Osteoblast (primary cell): ENCODE data around the gene SPAG6. TPM values are rescaled to one million over a fixed set of nuclear protein-coding genes. Genes with fewer than 3 reads are reported as not detected.

Source experiments
- DNase-seq: peaks from one replicate; pipeline ENCODE4 v3.0.0; 2011; ENCODE audit warnings: low spot score, mixed read lengths; ENCODE audit not compliant: insufficient read length; ENCODE audit errors: missing footprints
- H2AFZ ChIP-seq: 2 replicates; pipeline ENCODE4 v1.6.0; 2011; ENCODE audit warnings: mild to moderate bottlenecking, low read length
- H3K27ac ChIP-seq: 2 replicates; pipeline ENCODE4 v1.5.1; 2011; ENCODE audit warnings: mild to moderate bottlenecking, low read depth, low read length, moderate library complexity
- H3K27me3 ChIP-seq: 2 replicates; pipeline ENCODE4 v1.6.0; 2012; ENCODE audit warnings: mild to moderate bottlenecking, control low read depth, inconsistent platforms, low read length, moderate library complexity; ENCODE audit not compliant: insufficient read depth
- H3K36me3 ChIP-seq: 2 replicates; pipeline ENCODE4 v1.5.1; 2011; ENCODE audit warnings: mild to moderate bottlenecking, low read length, control low read depth, moderate library complexity; ENCODE audit not compliant: insufficient read depth
- H3K4me1 ChIP-seq: 2 replicates; pipeline ENCODE4 v1.5.1; 2011; ENCODE audit warnings: mild to moderate bottlenecking, low read length, control low read depth, moderate library complexity; ENCODE audit not compliant: insufficient read depth
- H3K4me2 ChIP-seq: 2 replicates; pipeline ENCODE4 v1.6.0; 2011; ENCODE audit warnings: mild to moderate bottlenecking, low read length; ENCODE audit not compliant: insufficient read depth
- H3K4me3 ChIP-seq: fragments of 200-600 bp; sonication (generic); 3 replicates; pipeline ENCODE4 v1.5.1; 2012; ENCODE audit warnings: mild to moderate bottlenecking, low read length, inconsistent platforms; ENCODE audit not compliant: insufficient read depth
- H3K79me2 ChIP-seq: 2 replicates; pipeline ENCODE4 v1.6.0; 2012; ENCODE audit warnings: mild to moderate bottlenecking, low read length, control low read depth, inconsistent platforms; ENCODE audit not compliant: insufficient read depth
- H3K9me3 ChIP-seq: 2 replicates; pipeline ENCODE4 v1.5.1; 2011; ENCODE audit warnings: low read depth, low read length, control low read depth
- H4K20me1 ChIP-seq: 2 replicates; pipeline ENCODE4 v1.6.0; 2012; ENCODE audit warnings: mild to moderate bottlenecking, low read length, control low read depth; ENCODE audit not compliant: insufficient read depth
- CTCF ChIP-seq: IDR thresholded peaks from 2 replicates; pipeline ENCODE4 v1.5.1; 2011; ENCODE audit warnings: mild to moderate bottlenecking, low read depth, low read length, moderate library complexity; ENCODE audit errors: extremely low read depth
- total RNA-seq: library from RNA; depleted of rRNA; stranded (reverse); fragments of >200 nt; gene quantifications from 2 replicates; pipeline ENCODE4 v1.2.3, GENCODE V29; 2012

Gene SPAG6
- total RNA-seq, 1 donor = not detected

GRCh38 chr10:22363305-22363704 lies 18.0 kb downstream of the SPAG6 start:
- no peaks in the 10 kb centered on the region for H3K79me2 ChIP-seq
- H3K27me3 ChIP-seq = no peaks in the 10 kb centered on the region
- no peaks in the 10 kb centered on the region for H3K4me1 ChIP-seq
- no peaks in the 10 kb centered on the region for H4K20me1 ChIP-seq
- DNase-seq = no peak
- H2AFZ ChIP-seq = no peak overlapping the region
- H3K27ac ChIP-seq = no peak overlapping the region
- H3K4me2 ChIP-seq = no peak overlapping the region
- H3K36me3 ChIP-seq = no peaks in the 10 kb centered on the region
- no peak overlapping the region for H3K4me3 ChIP-seq
- H3K9me3 ChIP-seq = no peaks in the 10 kb centered on the region
- no peak for TF ChIP-seq CTCF

GRCh38 chr10:22364407-22365140 lies 19.3 kb downstream of the SPAG6 start:
- H3K27me3 ChIP-seq = no peaks in the 10 kb centered on the region
- no peak overlapping the region for H2AFZ ChIP-seq
- H3K9me3 ChIP-seq = no peaks in the 10 kb centered on the region
- no peak overlapping the region for H3K27ac ChIP-seq
- TF ChIP-seq CTCF = no peak
- H4K20me1 ChIP-seq = no peaks in the 10 kb centered on the region
- no peaks in the 10 kb centered on the region for H3K4me1 ChIP-seq
- no peaks in the 10 kb centered on the region for H3K79me2 ChIP-seq
- no peaks in the 10 kb centered on the region for H3K36me3 ChIP-seq
- H3K4me3 ChIP-seq = no peak overlapping the region
- H3K4me2 ChIP-seq = no peak overlapping the region
- no peak for DNase-seq

- H3K4me1 ChIP-seq = no peaks in the 10 kb centered on the region
- H2AFZ ChIP-seq = no peak overlapping the region
- DNase-seq = no peak
- no peaks in the 10 kb centered on the region for H3K36me3 ChIP-seq
- no peaks in the 10 kb centered on the region for H3K9me3 ChIP-seq
- no peak overlapping the region for H3K27ac ChIP-seq
- no peak overlapping the region for H3K4me2 ChIP-seq
- H3K79me2 ChIP-seq = no peaks in the 10 kb centered on the region
- no peak for TF ChIP-seq CTCF
- H4K20me1 ChIP-seq = no peaks in the 10 kb centered on the region
- no peak overlapping the region for H3K4me3 ChIP-seq
- H3K27me3 ChIP-seq = no peaks in the 10 kb centered on the region
These were observed 19.9 kb downstream of the SPAG6 start for GRCh38 chr10:22365233-22365632.

GRCh38 chr10:22365644-22366434 lies 20.5 kb downstream of the SPAG6 start:
- H4K20me1 ChIP-seq = no peaks in the 10 kb centered on the region
- no peak for DNase-seq
- H3K79me2 ChIP-seq = no peaks in the 10 kb centered on the region
- TF ChIP-seq CTCF = no peak
- H3K4me2 ChIP-seq = no peak overlapping the region
- no peaks in the 10 kb centered on the region for H3K9me3 ChIP-seq
- no peaks in the 10 kb centered on the region for H3K36me3 ChIP-seq
- H2AFZ ChIP-seq = no peak overlapping the region
- H3K27me3 ChIP-seq = no peaks in the 10 kb centered on the region
- no peaks in the 10 kb centered on the region for H3K4me1 ChIP-seq
- H3K27ac ChIP-seq = no peak overlapping the region
- H3K4me3 ChIP-seq = no peak overlapping the region
